GM19035 (cell line): ENCODE measurements around the gene CACTIN.
"Not testable (repeated sequence)": the region's sequence is repeated elsewhere in the genome, so short reads cannot be mapped to it uniquely, and the experiment has no call there.

Experiments used
- ATAC-seq: cut with Tn5 transposase; IDR thresholded peaks from one replicate; pipeline ENCODE4 v1.9.1; 2021; ENCODE audit not compliant: unreplicated experiment

CACTIN gene

DNA sequence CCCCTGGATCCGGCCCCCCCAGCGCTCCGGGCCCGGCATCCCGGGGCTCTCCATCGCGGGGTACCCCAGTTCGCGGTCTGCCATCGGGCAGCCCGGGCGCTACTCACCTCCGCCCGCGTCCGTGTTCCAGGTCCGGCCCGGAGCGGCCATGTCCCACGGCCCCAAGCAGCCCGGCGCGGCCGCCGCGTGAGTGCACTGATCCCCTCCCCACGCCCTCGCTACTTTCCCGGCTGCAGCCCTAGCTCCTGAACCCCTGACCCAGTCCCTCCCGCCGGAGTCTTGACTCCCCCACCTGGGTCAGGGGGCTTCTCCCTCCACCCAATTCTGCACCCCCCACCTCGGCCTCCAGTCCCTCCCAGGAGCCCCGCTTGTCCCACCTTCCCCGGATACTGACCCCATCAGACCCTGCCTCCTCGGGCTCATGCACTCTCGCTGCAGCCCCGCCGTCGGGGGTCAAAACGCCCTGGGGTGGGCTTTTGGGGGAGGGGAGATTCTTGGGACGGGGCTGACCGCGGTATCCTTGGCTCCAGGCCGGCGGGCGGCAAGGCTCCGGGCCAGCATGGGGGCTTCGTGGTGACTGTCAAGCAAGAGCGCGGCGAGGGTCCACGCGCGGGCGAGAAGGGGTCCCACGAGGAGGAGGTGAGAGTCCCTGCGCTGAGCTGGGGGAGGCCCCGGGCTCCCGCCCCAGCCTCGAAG is 53.3 kb downstream of the CACTIN start:
- ATAC-seq, result peak; percentile 13

DNA sequence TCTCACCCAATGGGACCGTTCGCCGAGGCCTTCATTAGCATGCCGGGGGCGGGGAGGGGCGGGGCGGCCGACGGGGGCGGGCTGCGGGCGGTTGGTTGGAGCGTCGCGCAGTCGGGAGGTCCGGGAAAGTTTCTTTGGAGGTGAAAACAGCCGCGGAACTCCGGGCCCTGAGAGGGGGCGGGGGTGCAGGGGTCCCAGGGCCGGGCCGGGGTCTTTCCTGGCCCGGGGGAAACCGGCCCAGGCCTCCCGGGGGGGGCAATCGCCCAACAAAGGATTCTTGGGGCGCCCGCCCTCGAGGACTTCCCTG is 53.8 kb downstream of the CACTIN start, which contains the start of gene HMG20B:
Gene HMG20B (plus strand): TSS at position 90 of the 307 bp plus-strand sequence. CDS start 366 bp downstream, outside the sequence.
- no peak for ATAC-seq

DNA sequence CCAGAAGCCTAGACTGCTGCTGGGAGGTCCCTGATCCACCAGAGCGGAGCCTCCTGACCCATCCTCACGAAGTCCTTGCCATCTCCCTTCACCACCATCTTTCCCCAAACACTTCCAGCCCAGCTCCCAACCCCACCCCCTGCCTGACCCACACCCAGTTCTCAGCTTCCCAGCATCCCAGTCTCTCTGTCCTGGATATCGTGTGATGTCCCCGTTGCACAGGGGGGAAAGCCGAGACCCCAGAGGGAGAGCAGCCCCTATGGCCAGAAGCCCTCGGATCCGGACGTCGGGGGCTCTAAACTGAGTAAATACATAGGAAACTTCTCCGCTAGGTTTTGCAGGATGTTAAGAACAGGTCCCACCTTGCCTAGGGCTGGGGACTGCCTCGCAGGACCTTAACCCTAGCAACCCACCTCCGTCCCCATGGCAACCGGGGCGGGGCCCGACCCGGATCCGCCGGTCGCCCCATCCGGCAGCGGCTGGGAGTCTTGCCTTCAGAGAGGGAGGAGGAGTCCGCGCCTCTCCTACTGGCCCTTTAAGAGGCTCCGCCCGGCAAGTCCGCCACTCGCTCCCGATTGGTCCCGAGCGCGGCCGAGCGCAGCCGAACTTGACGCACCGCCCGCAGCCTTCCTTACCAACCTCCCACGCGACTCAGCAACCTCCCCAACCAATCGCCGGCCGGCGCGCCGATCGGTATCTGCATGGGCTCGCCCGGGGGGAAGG is 54.3 kb downstream of the CACTIN start:
- peak; percentile 89 for ATAC-seq

DNA sequence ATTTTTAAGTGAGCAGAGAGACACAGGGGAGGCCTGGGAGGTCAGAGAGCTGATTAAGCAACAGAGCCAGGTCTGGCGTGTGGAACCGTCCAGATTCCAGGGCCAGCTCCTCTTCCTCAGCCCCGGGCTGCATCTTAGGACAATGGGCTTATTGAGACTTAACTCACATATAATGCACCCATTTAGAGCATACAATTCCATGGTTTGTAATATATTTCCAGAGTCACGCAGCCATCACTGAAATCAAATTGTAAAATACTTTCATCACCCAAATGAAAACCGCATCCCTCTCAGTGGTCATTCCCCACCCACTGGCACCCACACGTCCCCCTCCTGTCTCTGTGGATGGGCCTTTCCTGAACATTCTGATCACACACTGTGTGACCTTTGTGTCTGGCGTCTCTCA is 56.0 kb downstream of the CACTIN start:
- ATAC-seq, result no peak

DNA sequence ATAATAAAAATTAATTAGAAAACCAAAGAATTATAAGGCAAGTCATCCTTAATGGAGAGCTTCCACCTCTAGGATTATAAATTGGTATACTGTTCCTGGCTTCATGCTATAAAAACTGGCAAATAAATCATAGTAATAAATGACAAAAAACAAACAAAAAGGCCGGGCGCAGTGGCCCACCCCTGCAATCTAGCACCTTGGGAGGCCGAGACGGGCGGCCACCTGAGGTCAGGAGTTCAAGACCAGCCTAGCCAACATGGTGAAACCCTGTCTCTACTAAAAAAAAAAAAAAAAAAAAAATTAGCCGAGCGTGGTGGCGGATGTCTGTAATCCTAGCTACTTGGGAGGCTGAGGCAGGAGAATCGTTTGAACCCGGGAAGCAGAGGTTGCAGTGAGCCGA is 56.5 kb downstream of the CACTIN start:
- not testable (repeated sequence) for ATAC-seq

DNA sequence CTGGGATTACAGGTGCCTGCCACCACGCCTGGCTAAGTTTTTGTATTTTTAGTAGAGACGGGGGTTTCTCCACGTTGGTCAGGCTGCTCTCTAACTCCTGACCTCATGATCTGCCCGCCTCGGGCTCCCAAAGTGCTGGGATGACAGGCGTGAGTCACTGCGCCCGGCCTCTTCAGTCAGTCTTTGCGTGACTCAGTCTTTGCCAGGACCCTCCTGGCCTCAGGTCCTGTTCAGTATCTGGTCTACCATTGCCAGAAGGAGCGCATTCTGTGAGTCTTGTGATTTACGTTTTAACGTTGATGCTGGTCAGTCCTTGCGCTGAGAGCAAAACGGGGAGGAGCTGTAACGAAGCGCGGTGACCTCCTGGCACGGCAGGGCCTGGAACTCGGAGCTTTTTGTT is 61.5 kb downstream of the CACTIN start:
- ATAC-seq, result no peak

DNA sequence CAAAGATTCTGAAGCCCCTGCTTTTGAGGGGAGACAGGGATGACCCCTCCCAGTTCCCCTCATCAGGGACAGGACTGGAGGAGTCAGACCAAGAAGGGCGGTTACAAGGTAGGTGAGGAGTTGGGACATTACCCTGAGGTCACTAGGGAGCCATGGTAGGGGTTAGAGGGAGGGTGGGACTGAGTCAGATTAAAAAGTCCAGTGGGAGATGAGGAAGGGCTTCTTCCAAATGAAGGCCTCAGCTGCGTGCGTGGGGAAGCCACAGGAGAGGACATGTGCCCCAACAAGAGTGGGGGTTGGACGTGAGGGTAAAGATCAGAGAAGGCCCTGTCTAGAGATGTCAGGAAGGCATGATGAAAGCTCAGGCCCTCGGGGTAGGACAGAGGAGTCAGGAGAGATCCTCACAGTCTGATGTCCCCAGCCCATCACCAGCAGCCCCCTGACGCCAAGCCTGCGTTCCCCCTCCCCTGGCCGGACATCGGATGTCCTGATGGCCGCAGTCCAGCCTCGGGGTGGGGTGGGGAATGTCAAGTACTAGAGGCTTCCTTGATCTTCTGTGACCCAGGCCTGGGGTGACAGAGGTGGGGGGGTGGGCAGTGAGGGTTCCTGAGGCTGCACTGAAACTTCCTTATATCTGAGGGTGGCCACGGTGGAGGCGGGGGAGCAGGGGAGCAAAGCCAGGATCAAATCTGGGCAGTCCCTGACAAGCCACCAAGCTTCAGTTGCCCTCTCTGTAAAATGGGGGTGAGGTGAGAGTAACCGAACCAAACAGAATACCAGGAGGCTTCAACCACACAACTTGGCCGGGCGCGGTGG is 62.7 kb downstream of the CACTIN start:
- no peak for ATAC-seq
